ENCODE results near the gene MICAL3.

GRCh38 chr22:17795661-17796548 is 228.5 kb downstream of the MICAL3 start:
- no peak for TF ChIP-seq CTCF (IDR thresholded peaks at IDR 0.05; ENCODE audit: insufficient read depth, low read length)
- TF ChIP-seq REST (IDR thresholded peaks at IDR 0.05; ENCODE audit: insufficient replicate concordance, low read depth) = no peak
- TF ChIP-seq POLR2AphosphoS5 (IDR thresholded peaks at IDR 0.05; ENCODE audit: low read depth) = no peak
